Heart left ventricle (tissue), 13 donors: ENCODE data around the gene GALNTL6.

Experiments
- CTCF ChIP-seq, 12 donors: fragments of 200-600 bp; sonication (generic) in 4 of 12; IDR thresholded peaks; one replicate each; pipeline versions ENCODE4 v1.5.0 to v1.8.0; 2018 to 2022; ENCODE audit warnings: antibody characterized with exemption in 12 of 12, mild to moderate bottlenecking in 5 of 12
- POLR2A ChIP-seq, 2 donors: fragments of 450-650 bp; IDR thresholded peaks; one replicate each; pipeline ENCODE4 v1.6.1; 2017; ENCODE audit warnings: antibody characterized with exemption in 2 of 2, mild to moderate bottlenecking in 2 of 2, moderate library complexity in 2 of 2
- donor health status: ischemic (EF 13 %, LVEDD 7.1; RV severe dilation, severe dysfunction).
- donor health status: DM: no; HTN: yes; CAD: no.
- donor health status: DM: no; HTN: no; CAD: no.
- donor health status: ischemic (EF 25% LVEDD 6.9; RV normal size, moderate dysfunction).
- donor health status: ischemic (EF 25% LVEDD 5.7; RV mildly dilated, moderate dysfunction).
- donor health status: ischemic (EF 35%, LVEDD 5.7; RV mildly dilated, moderate dysfunction).
- donor health status: nonischemic (EF 11% LVEDD 7.7; RV severe dilation, severe dysfunction).
- donor health status: DM: yes; HTN: yes; CAD: no.
- donor health status: PGD.
- donor health status: ischemic (EF 29% LVEDD 5.4; RV normal size, mild dysfunction).
- donor health status: nonischemic (EF 23%, LVEDD 6.1; RV moderate dilation, normal function).

- TF ChIP-seq CTCF (IDR thresholded peaks at IDR 0.05) (no peak), POLR2A (IDR thresholded peaks at IDR 0.05) (no peak)
Measured at GRCh38 chr4:171940656-171941055, 127.5 kb downstream of the GALNTL6 start.
